ENCODE measurements around the gene COX6B1. TPM values are rescaled to one million over a fixed set of nuclear protein-coding genes. Genes with fewer than 3 reads are reported as not detected.
A peak's percentile ranks its signal among the peaks of the same experiment; 100 is the strongest.

Gene COX6B1
- total RNA-seq, 1 experiment from 2014 or later, result 496 TPM

- TF ChIP-seq FOSL1 (IDR thresholded peaks at IDR 0.05; ENCODE audit: low read depth) (no peak), EZH2phosphoT487 (IDR thresholded peaks at IDR 0.05; ENCODE audit: borderline replicate concordance) (no peak), SIN3A (IDR thresholded peaks at IDR 0.05; ENCODE audit: low read depth) (peak; percentile 76; the same call in 1 of the 2 replicates), RAD21 (IDR thresholded peaks at IDR 0.05; ENCODE audit: low read depth) (no peak), CEBPB (IDR thresholded peaks at IDR 0.05; ENCODE audit: low read depth) (no peak)
Measured at GRCh38 chr19:35612559-35613321, 35.4 kb upstream of the COX6B1 start, which contains the start of gene HAUS5 (continued).

- DNase-seq (ENCODE audit: low read depth, low spot score) (no peak), ATAC-seq (no peak)
- Histone ChIP-seq H4K20me1 (ENCODE audit: insufficient read depth) (no peaks in the 10 kb centered on the region), H3K9ac (ENCODE audit: low read length) (peak overlapping the region; percentile 98), H3K9me3 (ENCODE audit: control insufficient read depth in 1 of 2, insufficient read depth in 1 of 2, low read depth in 1 of 2, low read length in 2 of 2) (no peaks in the 10 kb centered on the region), H3K4me3 (replicated peaks in 1 of 2; ENCODE audit: low read depth in 1 of 2, low read length in 2 of 2) (peak overlapping the region; percentile 93 to 97), H3K27me3 (ENCODE audit: insufficient read depth, low read length) (no peaks in the 10 kb centered on the region), H3K36me3 (ENCODE audit: control insufficient read depth in 1 of 2, insufficient read depth in 2 of 2, low read length in 2 of 2) (no peaks in the 10 kb centered on the region; a peak in 2 of 4 replicates), H3K4me1 (ENCODE audit: control insufficient read depth in 1 of 2, insufficient read depth in 2 of 2, low read length in 2 of 2) (peaks cover 10 to 18% of the 10 kb centered on the region in 2 experiments), H3K27ac (ENCODE audit: low read depth, low read length) (no peak overlapping the region), H3K9me2 (ENCODE audit: insufficient read depth) (no peaks in the 10 kb centered on the region), H3K79me2 (ENCODE audit: insufficient read depth, low read length) (peaks cover 5% of the 10 kb centered on the region; the same call in 1 of the 2 replicates), H2AFZ (ENCODE audit: low read depth, low read length, poor library complexity, severe bottlenecking) (no peak overlapping the region), H3K4me2 (ENCODE audit: low read length) (peak overlapping the region; percentile 99)
- intact Hi-C loops (cut with micrococcal nuclease), result no loop called here
- POLR2A ChIA-PET, result interaction anchor here (1.4 kb wide), 1 partner anchor 21 kb away, joined by 4 read pairs; no protein-coding TSS in a partner anchor
- CTCF ChIA-PET, result interaction anchor here (1.4 kb wide), 1 partner anchor 11 kb away, joined by 3 read pairs; no protein-coding TSS in a partner anchor
- no TSS peak for BruUV-seq (replicated peaks)
- RAD21 ChIA-PET (ENCODE audit: low non-redundant PET in 1 of 2, low total read pairs in 2 of 2, uncharacterized antibody in 2 of 2, unreplicated experiment in 2 of 2), result no interaction called here
- TF ChIP-seq MAX (IDR thresholded peaks at IDR 0.05) (no peak), RAD21 (IDR thresholded peaks at IDR 0.05; ENCODE audit: low read depth) (no peak), YY1 (IDR thresholded peaks at IDR 0.05; ENCODE audit: extremely low read depth, insufficient replicate concordance, low read depth, low read length) (no peak), EZH2phosphoT487 (IDR thresholded peaks at IDR 0.05; ENCODE audit: borderline replicate concordance) (no peak), POLR2A (IDR thresholded peaks at IDR 0.05; ENCODE audit: borderline replicate concordance, extremely low read depth, insufficient read depth, insufficient read length) (no peak), ATF3 (IDR thresholded peaks at IDR 0.05) (no peak), EGR1 (IDR thresholded peaks at IDR 0.05; ENCODE audit: low read depth) (no peak), SRF (IDR thresholded peaks at IDR 0.05; ENCODE audit: low read depth) (no peak), POLR2AphosphoS5 (IDR thresholded peaks at IDR 0.05; ENCODE audit: low read depth, low read length) (no peak), TCF7L2 (IDR thresholded peaks at IDR 0.05; ENCODE audit: borderline replicate concordance, extremely low read depth, insufficient read depth, insufficient read length) (no peak), CTCF (IDR thresholded peaks at IDR 0.05 in 2 of 3, conservative IDR thresholded peaks at IDR 0.05 in 1 of 3; ENCODE audit: borderline replicate concordance in 1 of 3, insufficient read depth in 1 of 3, low read depth in 2 of 3, low read length in 2 of 3) (no peak), FOSL1 (IDR thresholded peaks at IDR 0.05; ENCODE audit: low read depth) (no peak), SP1 (IDR thresholded peaks at IDR 0.05; ENCODE audit: low read depth) (no peak), SIN3A (IDR thresholded peaks at IDR 0.05; ENCODE audit: low read depth) (no peak), JUND (IDR thresholded peaks at IDR 0.05) (no peak), EZH2 (IDR thresholded peaks at IDR 0.05) (no peak), CBX3 (IDR thresholded peaks at IDR 0.05; ENCODE audit: low read depth) (no peak), ZBTB33 (IDR thresholded peaks at IDR 0.05; ENCODE audit: extremely low read depth, insufficient replicate concordance, low read length) (no peak), ZNF274 (IDR thresholded peaks at IDR 0.05; ENCODE audit: low read depth, low read length) (no peak)
Measured at GRCh38 chr19:35613574-35613973, 34.5 kb upstream of the COX6B1 start.

All from HCT116 (cell line).